ENCODE measurements around the gene PLA2R1. TPM values are rescaled to one million over a fixed set of nuclear protein-coding genes. Genes with fewer than 3 reads are reported as not detected.

Gene PLA2R1
- polyA plus RNA-seq, 1 of the 3 experiments (the other 2 are of a cell fraction) = not detected

DNA sequence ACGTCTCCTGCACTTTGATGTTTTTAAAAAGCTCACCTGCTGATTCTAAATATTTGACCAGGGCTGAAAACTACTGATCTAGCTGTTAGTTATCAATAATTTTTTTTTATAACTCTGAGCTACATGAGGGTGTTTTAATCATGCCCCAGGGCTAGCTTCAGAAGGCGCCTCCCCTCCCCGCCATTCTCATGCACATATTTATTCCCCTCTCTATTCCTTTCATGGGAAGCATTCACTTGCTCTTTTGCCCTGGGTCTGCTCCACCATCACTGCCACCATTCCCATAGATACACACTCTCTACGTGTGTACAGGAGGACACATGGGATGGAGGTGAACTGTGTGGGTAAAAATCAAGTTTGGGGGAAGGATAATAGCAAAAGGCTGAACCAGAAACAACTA lies 101.0 kb downstream of the PLA2R1 start:
- 0 out of 2 replicates have a peak overlapping the region, but pooled peaks have one; percentile 51 for H3K4me2 ChIP-seq
- CTCF ChIA-PET = interaction anchor here (1.2 kb wide), 1 partner anchor 11 kb away, joined by 3 read pairs; no protein-coding TSS in a partner anchor

GRCh38 chr2:159961037-159961436 lies 101.4 kb downstream of the PLA2R1 start:
- no peak for TF ChIP-seq MEF2A (IDR thresholded peaks at IDR 0.05; ENCODE audit: borderline replicate concordance, low read depth)
- TF ChIP-seq EZH2phosphoT487 (IDR thresholded peaks at IDR 0.05; ENCODE audit: borderline replicate concordance, low read depth) = no peak
- no peak for TF ChIP-seq TAF1 (IDR thresholded peaks at IDR 0.05; ENCODE audit: borderline replicate concordance, low read depth, low read length)
- no peak for TF ChIP-seq RCOR1 (IDR thresholded peaks at IDR 0.05; ENCODE audit: low read length)
- TF ChIP-seq IRF3 (IDR thresholded peaks at IDR 0.05; ENCODE audit: low read depth, low read length) = no peak
- no peak for TF ChIP-seq RAD21 (IDR thresholded peaks at IDR 0.05; ENCODE audit: low read length)
- Histone ChIP-seq H3K9me2 (no peaks in the 10 kb centered on the region), H3K36me3 (replicated peaks in 1 of 2; ENCODE audit: control insufficient read depth in 1 of 2, insufficient read depth in 2 of 2, low read length in 1 of 2) (no peaks in the 10 kb centered on the region), H3K4me1 (ENCODE audit: control insufficient read depth in 1 of 2, insufficient read depth in 2 of 2, low read depth in 1 of 2, low read length in 1 of 2) (no peaks in the 10 kb centered on the region; a peak in 2 of 4 replicates), H3K4me2 (peak overlapping the region; percentile 51), H2AFZ (ENCODE audit: low read depth) (peak overlapping the region; percentile 10), H3K9ac (no peak overlapping the region), H4K20me1 (ENCODE audit: insufficient read depth) (no peaks in the 10 kb centered on the region), H3K27ac (ENCODE audit: low read depth in 2 of 2, low read length in 1 of 2) (peak overlapping the region; percentile 50 to 66; a peak in 3 of 4 replicates), H3K79me2 (ENCODE audit: insufficient read depth) (no peaks in the 10 kb centered on the region), H3F3A (replicated peaks; ENCODE audit: insufficient read depth) (peaks cover 8% of the 10 kb centered on the region), H3K27me3 (ENCODE audit: insufficient read depth) (no peaks in the 10 kb centered on the region), H3K9me3 (no peaks in the 10 kb centered on the region), H3K4me3 (ENCODE audit: low read depth in 2 of 2, low read length in 1 of 2) (no peak overlapping the region)
- WGBS (ENCODE audit: low lambda C conversion rate) = 58% methylated on average over 2 of the region's 2 CpGs
- DNase-seq = no peak
- POLR2A ChIA-PET = no interaction called here
- CTCF ChIA-PET = interaction anchor here (1.2 kb wide), 1 partner anchor 12 kb away, joined by 3 read pairs; no protein-coding TSS in a partner anchor

More for the DNA sequence above, 101.0 kb downstream of the PLA2R1 start:
- no peaks in the 10 kb centered on the region for H3K9me2 ChIP-seq
- H3K9ac ChIP-seq = no peak overlapping the region
- no peaks in the 10 kb centered on the region for H3K9me3 ChIP-seq
- DNase-seq = no peak
- H3K36me3 ChIP-seq (replicated peaks in 1 of 2; ENCODE audit: control insufficient read depth in 1 of 2, insufficient read depth in 2 of 2, low read length in 1 of 2) = no peaks in the 10 kb centered on the region
- no peak overlapping the region for H2AFZ ChIP-seq (ENCODE audit: low read depth)
- no peaks in the 10 kb centered on the region for H3K27me3 ChIP-seq (ENCODE audit: insufficient read depth)
- TF ChIP-seq GATA2 (CRISPR knock-in tag; IDR thresholded peaks at IDR 0.05) (no peak), MXI1 (IDR thresholded peaks at IDR 0.05; ENCODE audit: low read depth, low read length) (no peak), YY1 (IDR thresholded peaks at IDR 0.05; ENCODE audit: low read depth) (no peak), TAF1 (IDR thresholded peaks at IDR 0.05; ENCODE audit: borderline replicate concordance, low read depth, low read length) (no peak), IRF3 (IDR thresholded peaks at IDR 0.05; ENCODE audit: low read depth, low read length) (no peak), POLR2AphosphoS5 (IDR thresholded peaks at IDR 0.05; ENCODE audit: low read depth, low read length) (no peak), MAX (IDR thresholded peaks at IDR 0.05; ENCODE audit: low read depth) (no peak), NRF1 (IDR thresholded peaks at IDR 0.05; ENCODE audit: low read depth, low read length) (no peak), TEAD4 (IDR thresholded peaks at IDR 0.05; ENCODE audit: borderline replicate concordance, insufficient read depth) (no peak), SMC3 (IDR thresholded peaks at IDR 0.05; ENCODE audit: low read depth, low read length) (no peak)
- TF ChIP-seq, protein P1, sequence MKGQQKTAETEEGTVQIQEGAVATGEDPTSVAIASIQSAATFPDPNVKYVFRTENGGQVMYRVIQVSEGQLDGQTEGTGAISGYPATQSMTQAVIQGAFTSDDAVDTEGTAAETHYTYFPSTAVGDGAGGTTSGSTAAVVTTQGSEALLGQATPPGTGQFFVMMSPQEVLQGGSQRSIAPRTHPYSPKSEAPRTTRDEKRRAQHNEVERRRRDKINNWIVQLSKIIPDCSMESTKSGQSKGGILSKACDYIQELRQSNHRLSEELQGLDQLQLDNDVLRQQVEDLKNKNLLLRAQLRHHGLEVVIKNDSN (IDR thresholded peaks at IDR 0.05; ENCODE audit: borderline replicate concordance, low read depth) = no peak
- TF ChIP-seq, protein P2, sequence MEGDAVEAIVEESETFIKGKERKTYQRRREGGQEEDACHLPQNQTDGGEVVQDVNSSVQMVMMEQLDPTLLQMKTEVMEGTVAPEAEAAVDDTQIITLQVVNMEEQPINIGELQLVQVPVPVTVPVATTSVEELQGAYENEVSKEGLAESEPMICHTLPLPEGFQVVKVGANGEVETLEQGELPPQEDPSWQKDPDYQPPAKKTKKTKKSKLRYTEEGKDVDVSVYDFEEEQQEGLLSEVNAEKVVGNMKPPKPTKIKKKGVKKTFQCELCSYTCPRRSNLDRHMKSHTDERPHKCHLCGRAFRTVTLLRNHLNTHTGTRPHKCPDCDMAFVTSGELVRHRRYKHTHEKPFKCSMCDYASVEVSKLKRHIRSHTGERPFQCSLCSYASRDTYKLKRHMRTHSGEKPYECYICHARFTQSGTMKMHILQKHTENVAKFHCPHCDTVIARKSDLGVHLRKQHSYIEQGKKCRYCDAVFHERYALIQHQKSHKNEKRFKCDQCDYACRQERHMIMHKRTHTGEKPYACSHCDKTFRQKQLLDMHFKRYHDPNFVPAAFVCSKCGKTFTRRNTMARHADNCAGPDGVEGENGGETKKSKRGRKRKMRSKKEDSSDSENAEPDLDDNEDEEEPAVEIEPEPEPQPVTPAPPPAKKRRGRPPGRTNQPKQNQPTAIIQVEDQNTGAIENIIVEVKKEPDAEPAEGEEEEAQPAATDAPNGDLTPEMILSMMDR (IDR thresholded peaks at IDR 0.05) = no peak
- no peaks in the 10 kb centered on the region for H3K79me2 ChIP-seq (ENCODE audit: insufficient read depth)
- peak overlapping the region in 1 of 2 experiments; percentile 66; a peak in 2 of 4 replicates for H3K27ac ChIP-seq (ENCODE audit: low read depth in 2 of 2, low read length in 1 of 2)
- no peaks in the 10 kb centered on the region for H4K20me1 ChIP-seq (ENCODE audit: insufficient read depth)
- POLR2A ChIA-PET = no interaction called here
- peaks cover 8% of the 10 kb centered on the region for H3F3A ChIP-seq (replicated peaks; ENCODE audit: insufficient read depth)
- no peaks in the 10 kb centered on the region; a peak in 2 of 4 replicates for H3K4me1 ChIP-seq (ENCODE audit: control insufficient read depth in 1 of 2, insufficient read depth in 2 of 2, low read depth in 1 of 2, low read length in 1 of 2)
- WGBS (ENCODE audit: low lambda C conversion rate) = 71% methylated on average over 4 of the region's 4 CpGs
- no peak overlapping the region for H3K4me3 ChIP-seq (ENCODE audit: low read depth in 2 of 2, low read length in 1 of 2)

All from SK-N-SH (cell line).